Measurements from ENCODE around the gene ATAD3A.

Gene ATAD3A

GRCh38 chr1:1563688-1564087 lies 51.7 kb downstream of the ATAD3A start:
- TF ChIP-seq CTCF (IDR thresholded peaks at IDR 0.05; ENCODE audit: low read depth, low read length): no peak
- DNase-seq (ENCODE audit: low read depth in 2 of 2): no peak
- H3K4me3 ChIP-seq (replicated peaks in 1 of 2; ENCODE audit: low read depth in 2 of 2, low read length in 2 of 2): no peak overlapping the region

- DNase-seq (ENCODE audit: low read depth in 2 of 2): no peak
- no peak overlapping the region for H3K4me3 ChIP-seq (replicated peaks in 1 of 2; ENCODE audit: low read depth in 2 of 2, low read length in 2 of 2)
- TF ChIP-seq CTCF (IDR thresholded peaks at IDR 0.05; ENCODE audit: low read depth, low read length): no peak
Measured at GRCh38 chr1:1564268-1564667, 52.3 kb downstream of the ATAD3A start.

GRCh38 chr1:1565340-1565739 lies 53.4 kb downstream of the ATAD3A start:
- no peak overlapping the region for H3K4me3 ChIP-seq (replicated peaks in 1 of 2; ENCODE audit: low read depth in 2 of 2, low read length in 2 of 2)
- DNase-seq (ENCODE audit: low read depth in 2 of 2): peak in 1 of 2 donors; percentile 34
- TF ChIP-seq CTCF (IDR thresholded peaks at IDR 0.05; ENCODE audit: low read depth, low read length): no peak

- no peak for TF ChIP-seq CTCF (IDR thresholded peaks at IDR 0.05; ENCODE audit: low read depth, low read length)
- DNase-seq (ENCODE audit: low read depth in 2 of 2): no peak
- H3K4me3 ChIP-seq (replicated peaks in 1 of 2; ENCODE audit: low read depth in 2 of 2, low read length in 2 of 2): no peak overlapping the region
Measured at GRCh38 chr1:1567152-1567875, 55.4 kb downstream of the ATAD3A start.

GRCh38 chr1:1567891-1568291 lies 55.9 kb downstream of the ATAD3A start:
- no peak for TF ChIP-seq CTCF (IDR thresholded peaks at IDR 0.05; ENCODE audit: low read depth, low read length)
- no peak for DNase-seq (ENCODE audit: low read depth in 2 of 2)
- H3K4me3 ChIP-seq (replicated peaks in 1 of 2; ENCODE audit: low read depth in 2 of 2, low read length in 2 of 2): no peak overlapping the region

- no peak overlapping the region for H3K4me3 ChIP-seq (replicated peaks in 1 of 2; ENCODE audit: low read depth in 2 of 2, low read length in 2 of 2)
- no peak for DNase-seq (ENCODE audit: low read depth in 2 of 2)
- TF ChIP-seq CTCF (IDR thresholded peaks at IDR 0.05; ENCODE audit: low read depth, low read length): no peak
Measured at GRCh38 chr1:1569341-1569740, 57.4 kb downstream of the ATAD3A start.

All from cardiac fibroblast (primary cell).